ENCODE data around the gene CXCL5.
"Not testable (repeated sequence)": the region's sequence is repeated elsewhere in the genome, so short reads cannot be mapped to it uniquely, and the experiment has no call there.

CXCL5 gene

GRCh38 chr4:73989031-73989430 lies 9.4 kb downstream of the CXCL5 start:
- TF ChIP-seq FOXP2 (optimal IDR thresholded peaks at IDR 0.05; ENCODE audit: control extremely low read depth, extremely low read length, insufficient read depth): no peak
- no peak for TF ChIP-seq EZH2 (IDR thresholded peaks at IDR 0.05)
- TF ChIP-seq POLR2AphosphoS5 (IDR thresholded peaks at IDR 0.05; ENCODE audit: borderline replicate concordance, low read depth, low read length): no peak
- Histone ChIP-seq H3K27ac (no peak overlapping the region), H3K9ac (ENCODE audit: insufficient read length) (no peak overlapping the region), H3K9me3 (ENCODE audit: low read depth, low read length) (no peaks in the 10 kb centered on the region), H3K36me3 (ENCODE audit: insufficient read depth, low read length) (no peaks in the 10 kb centered on the region), H3K4me3 (no peak overlapping the region)
- DNase-seq (ENCODE audit: low read depth, low spot score): no peak

GRCh38 chr4:73988061-73988460 lies 10.4 kb downstream of the CXCL5 start, which contains the start of gene PPBP:
Gene PPBP, minus strand, starts transcription at chr4:73988190. Its CDS starts 87 bp downstream, at chr4:73988103.
- H3K4me3 ChIP-seq: no peak within 1 kb of the TSS
- no peak within 1 kb of the TSS for H3K9ac ChIP-seq (ENCODE audit: insufficient read length)
- DNase-seq (ENCODE audit: low read depth, low spot score): no peak
- no peak within 1 kb of the TSS for H3K27ac ChIP-seq
- no peaks in the 10 kb centered on the region for H3K36me3 ChIP-seq (ENCODE audit: insufficient read depth, low read length)
- TF ChIP-seq FOXP2 (optimal IDR thresholded peaks at IDR 0.05; ENCODE audit: control extremely low read depth, extremely low read length, insufficient read depth) (no peak), EZH2 (IDR thresholded peaks at IDR 0.05) (no peak), POLR2AphosphoS5 (IDR thresholded peaks at IDR 0.05; ENCODE audit: borderline replicate concordance, low read depth, low read length) (no peak)
- H3K9me3 ChIP-seq (ENCODE audit: low read depth, low read length): no peaks in the 10 kb centered on the region

- Histone ChIP-seq H3K9me3 (ENCODE audit: low read depth, low read length) (no peaks in the 10 kb centered on the region), H3K4me3 (no peak overlapping the region), H3K36me3 (ENCODE audit: insufficient read depth, low read length) (no peaks in the 10 kb centered on the region), H3K27ac (no peak overlapping the region), H3K9ac (ENCODE audit: insufficient read length) (no peak overlapping the region)
- DNase-seq (ENCODE audit: low read depth, low spot score): no peak
- TF ChIP-seq EZH2 (IDR thresholded peaks at IDR 0.05) (no peak), FOXP2 (optimal IDR thresholded peaks at IDR 0.05; ENCODE audit: control extremely low read depth, extremely low read length, insufficient read depth) (no peak), POLR2AphosphoS5 (IDR thresholded peaks at IDR 0.05; ENCODE audit: borderline replicate concordance, low read depth, low read length) (no peak)
Measured at GRCh38 chr4:73985528-73985852, 13.0 kb downstream of the CXCL5 start.

- DNase-seq (ENCODE audit: low read depth, low spot score): no peak
- Histone ChIP-seq H3K27ac (no peak overlapping the region), H3K9ac (ENCODE audit: insufficient read length) (no peak overlapping the region), H3K4me3 (no peak overlapping the region), H3K36me3 (ENCODE audit: insufficient read depth, low read length) (no peaks in the 10 kb centered on the region), H3K9me3 (ENCODE audit: low read depth, low read length) (no peaks in the 10 kb centered on the region)
- no peak for TF ChIP-seq POLR2AphosphoS5 (IDR thresholded peaks at IDR 0.05; ENCODE audit: borderline replicate concordance, low read depth, low read length)
- no peak for TF ChIP-seq EZH2 (IDR thresholded peaks at IDR 0.05)
- no peak for TF ChIP-seq FOXP2 (optimal IDR thresholded peaks at IDR 0.05; ENCODE audit: control extremely low read depth, extremely low read length, insufficient read depth)
Measured at GRCh38 chr4:73984736-73985527, 13.5 kb downstream of the CXCL5 start.

- not testable (repeated sequence) for H3K27ac ChIP-seq; H3K4me3 ChIP-seq; H3K9ac ChIP-seq (ENCODE audit: insufficient read length); H3K36me3 ChIP-seq (ENCODE audit: insufficient read depth, low read length); DNase-seq (ENCODE audit: low read depth, low spot score); H3K9me3 ChIP-seq (ENCODE audit: low read depth, low read length)
Measured at GRCh38 chr4:73981175-73981574, 17.3 kb downstream of the CXCL5 start.

GRCh38 chr4:73979407-73979957 lies 19.0 kb downstream of the CXCL5 start:
- Histone ChIP-seq H3K9ac (ENCODE audit: insufficient read length) (no peak overlapping the region), H3K4me3 (no peak overlapping the region), H3K36me3 (ENCODE audit: insufficient read depth, low read length) (no peaks in the 10 kb centered on the region), H3K27ac (no peak overlapping the region), H3K9me3 (ENCODE audit: low read depth, low read length) (no peaks in the 10 kb centered on the region)
- TF ChIP-seq FOXP2 (optimal IDR thresholded peaks at IDR 0.05; ENCODE audit: control extremely low read depth, extremely low read length, insufficient read depth) (no peak), POLR2AphosphoS5 (IDR thresholded peaks at IDR 0.05; ENCODE audit: borderline replicate concordance, low read depth, low read length) (no peak), EZH2 (IDR thresholded peaks at IDR 0.05) (no peak)
- DNase-seq (ENCODE audit: low read depth, low spot score): no peak

- no peak overlapping the region for H3K27ac ChIP-seq
- H3K9me3 ChIP-seq (ENCODE audit: low read depth, low read length): no peaks in the 10 kb centered on the region
- H3K36me3 ChIP-seq (ENCODE audit: insufficient read depth, low read length): no peaks in the 10 kb centered on the region
- TF ChIP-seq FOXP2 (optimal IDR thresholded peaks at IDR 0.05; ENCODE audit: control extremely low read depth, extremely low read length, insufficient read depth): no peak
- TF ChIP-seq POLR2AphosphoS5 (IDR thresholded peaks at IDR 0.05; ENCODE audit: borderline replicate concordance, low read depth, low read length): no peak
- no peak for TF ChIP-seq EZH2 (IDR thresholded peaks at IDR 0.05)
- H3K4me3 ChIP-seq: no peak overlapping the region
- no peak overlapping the region for H3K9ac ChIP-seq (ENCODE audit: insufficient read length)
- DNase-seq (ENCODE audit: low read depth, low spot score): no peak
Measured at GRCh38 chr4:73978886-73979285, 19.6 kb downstream of the CXCL5 start.

- TF ChIP-seq POLR2AphosphoS5 (IDR thresholded peaks at IDR 0.05; ENCODE audit: borderline replicate concordance, low read depth, low read length): no peak
- TF ChIP-seq EZH2 (IDR thresholded peaks at IDR 0.05): no peak
- no peak for TF ChIP-seq FOXP2 (optimal IDR thresholded peaks at IDR 0.05; ENCODE audit: control extremely low read depth, extremely low read length, insufficient read depth)
- no peak overlapping the region for H3K9ac ChIP-seq (ENCODE audit: insufficient read length)
- no peaks in the 10 kb centered on the region for H3K36me3 ChIP-seq (ENCODE audit: insufficient read depth, low read length)
- no peaks in the 10 kb centered on the region for H3K9me3 ChIP-seq (ENCODE audit: low read depth, low read length)
- H3K4me3 ChIP-seq: no peak overlapping the region
- DNase-seq (ENCODE audit: low read depth, low spot score): no peak
- H3K27ac ChIP-seq: no peak overlapping the region
Measured at GRCh38 chr4:73976716-73977115, 21.8 kb downstream of the CXCL5 start.

- Histone ChIP-seq H3K4me3 (no peak overlapping the region), H3K27ac (no peak overlapping the region), H3K36me3 (ENCODE audit: insufficient read depth, low read length) (no peaks in the 10 kb centered on the region), H3K9me3 (ENCODE audit: low read depth, low read length) (peaks cover 2% of the 10 kb centered on the region; the same call in 1 of the 2 replicates), H3K9ac (ENCODE audit: insufficient read length) (no peak overlapping the region)
- DNase-seq (ENCODE audit: low read depth, low spot score): no peak
- TF ChIP-seq FOXP2 (optimal IDR thresholded peaks at IDR 0.05; ENCODE audit: control extremely low read depth, extremely low read length, insufficient read depth) (no peak), EZH2 (IDR thresholded peaks at IDR 0.05) (no peak), POLR2AphosphoS5 (IDR thresholded peaks at IDR 0.05; ENCODE audit: borderline replicate concordance, low read depth, low read length) (no peak)
Measured at GRCh38 chr4:73976217-73976616, 22.3 kb downstream of the CXCL5 start.
